Measurements from ENCODE around the gene STMN3. TPM values are rescaled to one million over a fixed set of nuclear protein-coding genes. Genes with fewer than 3 reads are reported as not detected.

The STMN3 gene
- total and polyA plus RNA-seq, 2 of the 8 experiments (the other 6 are each of a cell fraction or from before 2014, with no cell fraction given): 51.5 to 63.1 TPM

DNA sequence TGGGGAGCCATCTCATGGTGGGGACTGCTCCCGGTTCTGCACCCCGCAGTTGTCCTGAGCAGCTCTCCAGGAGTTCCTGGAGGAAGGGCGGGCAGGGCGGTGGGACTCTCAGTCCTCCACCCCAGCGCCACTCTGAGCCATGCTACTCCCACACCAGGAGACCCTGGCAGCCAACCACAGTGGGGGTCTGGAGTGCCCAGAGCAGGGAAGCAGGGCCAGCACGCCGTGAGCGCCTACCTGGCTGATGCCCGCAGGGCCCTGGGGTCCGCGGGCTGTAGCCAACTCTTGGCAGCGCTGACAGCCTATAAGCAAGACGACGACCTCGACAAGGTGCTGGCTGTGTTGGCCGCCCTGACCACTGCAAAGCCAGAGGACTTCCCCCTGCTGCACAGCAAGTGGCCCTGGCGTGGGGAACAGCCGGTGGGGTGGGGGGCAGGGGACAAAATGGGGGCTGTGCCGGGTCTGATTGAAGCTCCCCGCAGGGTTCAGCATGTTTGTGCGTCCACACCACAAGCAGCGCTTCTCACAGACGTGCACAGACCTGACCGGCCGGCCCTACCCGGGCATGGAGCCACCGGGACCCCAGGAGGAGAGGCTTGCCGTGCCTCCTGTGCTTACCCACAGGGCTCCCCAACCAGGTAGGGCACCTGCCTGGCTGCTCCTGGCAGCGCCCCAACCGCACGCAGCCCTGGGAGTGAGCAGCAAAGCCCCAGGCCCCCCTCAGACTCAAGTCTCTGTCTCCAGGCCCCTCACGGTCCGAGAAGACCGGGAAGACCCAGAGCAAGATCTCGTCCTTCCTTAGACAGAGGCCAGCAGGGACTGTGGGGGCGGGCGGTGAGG lies 41.6 kb upstream of the STMN3 start (continued):
- TF ChIP-seq, protein P1, sequence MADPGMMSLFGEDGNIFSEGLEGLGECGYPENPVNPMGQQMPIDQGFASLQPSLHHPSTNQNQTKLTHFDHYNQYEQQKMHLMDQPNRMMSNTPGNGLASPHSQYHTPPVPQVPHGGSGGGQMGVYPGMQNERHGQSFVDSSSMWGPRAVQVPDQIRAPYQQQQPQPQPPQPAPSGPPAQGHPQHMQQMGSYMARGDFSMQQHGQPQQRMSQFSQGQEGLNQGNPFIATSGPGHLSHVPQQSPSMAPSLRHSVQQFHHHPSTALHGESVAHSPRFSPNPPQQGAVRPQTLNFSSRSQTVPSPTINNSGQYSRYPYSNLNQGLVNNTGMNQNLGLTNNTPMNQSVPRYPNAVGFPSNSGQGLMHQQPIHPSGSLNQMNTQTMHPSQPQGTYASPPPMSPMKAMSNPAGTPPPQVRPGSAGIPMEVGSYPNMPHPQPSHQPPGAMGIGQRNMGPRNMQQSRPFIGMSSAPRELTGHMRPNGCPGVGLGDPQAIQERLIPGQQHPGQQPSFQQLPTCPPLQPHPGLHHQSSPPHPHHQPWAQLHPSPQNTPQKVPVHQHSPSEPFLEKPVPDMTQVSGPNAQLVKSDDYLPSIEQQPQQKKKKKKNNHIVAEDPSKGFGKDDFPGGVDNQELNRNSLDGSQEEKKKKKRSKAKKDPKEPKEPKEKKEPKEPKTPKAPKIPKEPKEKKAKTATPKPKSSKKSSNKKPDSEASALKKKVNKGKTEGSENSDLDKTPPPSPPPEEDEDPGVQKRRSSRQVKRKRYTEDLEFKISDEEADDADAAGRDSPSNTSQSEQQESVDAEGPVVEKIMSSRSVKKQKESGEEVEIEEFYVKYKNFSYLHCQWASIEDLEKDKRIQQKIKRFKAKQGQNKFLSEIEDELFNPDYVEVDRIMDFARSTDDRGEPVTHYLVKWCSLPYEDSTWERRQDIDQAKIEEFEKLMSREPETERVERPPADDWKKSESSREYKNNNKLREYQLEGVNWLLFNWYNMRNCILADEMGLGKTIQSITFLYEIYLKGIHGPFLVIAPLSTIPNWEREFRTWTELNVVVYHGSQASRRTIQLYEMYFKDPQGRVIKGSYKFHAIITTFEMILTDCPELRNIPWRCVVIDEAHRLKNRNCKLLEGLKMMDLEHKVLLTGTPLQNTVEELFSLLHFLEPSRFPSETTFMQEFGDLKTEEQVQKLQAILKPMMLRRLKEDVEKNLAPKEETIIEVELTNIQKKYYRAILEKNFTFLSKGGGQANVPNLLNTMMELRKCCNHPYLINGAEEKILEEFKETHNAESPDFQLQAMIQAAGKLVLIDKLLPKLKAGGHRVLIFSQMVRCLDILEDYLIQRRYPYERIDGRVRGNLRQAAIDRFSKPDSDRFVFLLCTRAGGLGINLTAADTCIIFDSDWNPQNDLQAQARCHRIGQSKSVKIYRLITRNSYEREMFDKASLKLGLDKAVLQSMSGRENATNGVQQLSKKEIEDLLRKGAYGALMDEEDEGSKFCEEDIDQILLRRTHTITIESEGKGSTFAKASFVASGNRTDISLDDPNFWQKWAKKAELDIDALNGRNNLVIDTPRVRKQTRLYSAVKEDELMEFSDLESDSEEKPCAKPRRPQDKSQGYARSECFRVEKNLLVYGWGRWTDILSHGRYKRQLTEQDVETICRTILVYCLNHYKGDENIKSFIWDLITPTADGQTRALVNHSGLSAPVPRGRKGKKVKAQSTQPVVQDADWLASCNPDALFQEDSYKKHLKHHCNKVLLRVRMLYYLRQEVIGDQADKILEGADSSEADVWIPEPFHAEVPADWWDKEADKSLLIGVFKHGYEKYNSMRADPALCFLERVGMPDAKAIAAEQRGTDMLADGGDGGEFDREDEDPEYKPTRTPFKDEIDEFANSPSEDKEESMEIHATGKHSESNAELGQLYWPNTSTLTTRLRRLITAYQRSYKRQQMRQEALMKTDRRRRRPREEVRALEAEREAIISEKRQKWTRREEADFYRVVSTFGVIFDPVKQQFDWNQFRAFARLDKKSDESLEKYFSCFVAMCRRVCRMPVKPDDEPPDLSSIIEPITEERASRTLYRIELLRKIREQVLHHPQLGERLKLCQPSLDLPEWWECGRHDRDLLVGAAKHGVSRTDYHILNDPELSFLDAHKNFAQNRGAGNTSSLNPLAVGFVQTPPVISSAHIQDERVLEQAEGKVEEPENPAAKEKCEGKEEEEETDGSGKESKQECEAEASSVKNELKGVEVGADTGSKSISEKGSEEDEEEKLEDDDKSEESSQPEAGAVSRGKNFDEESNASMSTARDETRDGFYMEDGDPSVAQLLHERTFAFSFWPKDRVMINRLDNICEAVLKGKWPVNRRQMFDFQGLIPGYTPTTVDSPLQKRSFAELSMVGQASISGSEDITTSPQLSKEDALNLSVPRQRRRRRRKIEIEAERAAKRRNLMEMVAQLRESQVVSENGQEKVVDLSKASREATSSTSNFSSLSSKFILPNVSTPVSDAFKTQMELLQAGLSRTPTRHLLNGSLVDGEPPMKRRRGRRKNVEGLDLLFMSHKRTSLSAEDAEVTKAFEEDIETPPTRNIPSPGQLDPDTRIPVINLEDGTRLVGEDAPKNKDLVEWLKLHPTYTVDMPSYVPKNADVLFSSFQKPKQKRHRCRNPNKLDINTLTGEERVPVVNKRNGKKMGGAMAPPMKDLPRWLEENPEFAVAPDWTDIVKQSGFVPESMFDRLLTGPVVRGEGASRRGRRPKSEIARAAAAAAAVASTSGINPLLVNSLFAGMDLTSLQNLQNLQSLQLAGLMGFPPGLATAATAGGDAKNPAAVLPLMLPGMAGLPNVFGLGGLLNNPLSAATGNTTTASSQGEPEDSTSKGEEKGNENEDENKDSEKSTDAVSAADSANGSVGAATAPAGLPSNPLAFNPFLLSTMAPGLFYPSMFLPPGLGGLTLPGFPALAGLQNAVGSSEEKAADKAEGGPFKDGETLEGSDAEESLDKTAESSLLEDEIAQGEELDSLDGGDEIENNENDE (IDR thresholded peaks at IDR 0.05; ENCODE audit: insufficient replicate concordance, low read length): no peak

Measured in H1 (cell line).